ENCODE results near the gene TTF2.

TTF2 gene

GRCh38 chr1:117032681-117033539, 27.2 kb upstream of the TTF2 start:
- peaks cover 5% of the 10 kb centered on the region for H3K4me1 Mint-ChIP-seq (ENCODE audit: low read depth)
- H3K27ac Mint-ChIP-seq: no peak overlapping the region
- H3K36me3 Mint-ChIP-seq (ENCODE audit: low read depth): peaks cover 6% of the 10 kb centered on the region
- intact Hi-C loops (cut with micrococcal nuclease): no loop called here
- no peak overlapping the region for H3K4me3 Mint-ChIP-seq
- no peaks in the 10 kb centered on the region for H3K9me3 Mint-ChIP-seq
- H3K27me3 Mint-ChIP-seq: peaks cover 1% of the 10 kb centered on the region

- Mint-ChIP-seq H3K36me3 (ENCODE audit: low read depth) (peaks cover 6% of the 10 kb centered on the region), H3K4me3 (no peak overlapping the region), H3K9me3 (no peaks in the 10 kb centered on the region), H3K27ac (no peak overlapping the region), H3K4me1 (ENCODE audit: low read depth) (peaks cover 11% of the 10 kb centered on the region), H3K27me3 (peaks cover 1% of the 10 kb centered on the region)
- intact Hi-C loops (cut with micrococcal nuclease): no loop called here
Measured at GRCh38 chr1:117033772-117034171, 26.4 kb upstream of the TTF2 start.

GRCh38 chr1:117034791-117035290, 25.3 kb upstream of the TTF2 start:
- H3K9me3 Mint-ChIP-seq: no peaks in the 10 kb centered on the region
- intact Hi-C loops (cut with micrococcal nuclease): no loop called here
- H3K27me3 Mint-ChIP-seq: peaks cover 1% of the 10 kb centered on the region
- H3K4me1 Mint-ChIP-seq (ENCODE audit: low read depth): peaks cover 12% of the 10 kb centered on the region
- no peak overlapping the region for H3K27ac Mint-ChIP-seq
- H3K36me3 Mint-ChIP-seq (ENCODE audit: low read depth): peaks cover 6% of the 10 kb centered on the region
- no peak overlapping the region for H3K4me3 Mint-ChIP-seq

GRCh38 chr1:117036018-117036461, 24.1 kb upstream of the TTF2 start:
- no peak overlapping the region for H3K27ac Mint-ChIP-seq
- H3K36me3 Mint-ChIP-seq (ENCODE audit: low read depth): no peaks in the 10 kb centered on the region
- H3K4me3 Mint-ChIP-seq: no peak overlapping the region
- no peaks in the 10 kb centered on the region for H3K9me3 Mint-ChIP-seq
- peaks cover 12% of the 10 kb centered on the region for H3K4me1 Mint-ChIP-seq (ENCODE audit: low read depth)
- no peaks in the 10 kb centered on the region for H3K27me3 Mint-ChIP-seq
- intact Hi-C loops (cut with micrococcal nuclease): no loop called here

GRCh38 chr1:117037802-117038201, 22.3 kb upstream of the TTF2 start:
- intact Hi-C loops (cut with micrococcal nuclease): no loop called here
- Mint-ChIP-seq H3K4me3 (no peak overlapping the region), H3K27me3 (no peaks in the 10 kb centered on the region), H3K4me1 (ENCODE audit: low read depth) (peaks cover 10% of the 10 kb centered on the region), H3K36me3 (ENCODE audit: low read depth) (no peaks in the 10 kb centered on the region), H3K9me3 (no peaks in the 10 kb centered on the region), H3K27ac (no peak overlapping the region)

- Mint-ChIP-seq H3K4me3 (no peak overlapping the region), H3K27me3 (no peaks in the 10 kb centered on the region), H3K4me1 (ENCODE audit: low read depth) (peaks cover 7% of the 10 kb centered on the region), H3K36me3 (ENCODE audit: low read depth) (no peaks in the 10 kb centered on the region), H3K27ac (no peak overlapping the region), H3K9me3 (no peaks in the 10 kb centered on the region)
- intact Hi-C loops (cut with micrococcal nuclease): no loop called here
Measured at GRCh38 chr1:117038236-117038635, 21.9 kb upstream of the TTF2 start.

GRCh38 chr1:117044217-117044616, 15.9 kb upstream of the TTF2 start:
- Mint-ChIP-seq H3K4me3 (no peak overlapping the region), H3K27ac (no peak overlapping the region), H3K27me3 (peaks cover 2% of the 10 kb centered on the region), H3K36me3 (ENCODE audit: low read depth) (no peaks in the 10 kb centered on the region), H3K4me1 (ENCODE audit: low read depth) (peaks cover 22% of the 10 kb centered on the region), H3K9me3 (peaks cover 8% of the 10 kb centered on the region)
- intact Hi-C loops (cut with micrococcal nuclease): loop anchor here (10.0 kb wide), 1 partner anchor 79 kb away; no protein-coding TSS in a partner anchor

- Mint-ChIP-seq H3K9me3 (peaks cover 8% of the 10 kb centered on the region), H3K4me3 (no peak overlapping the region), H3K4me1 (ENCODE audit: low read depth) (peaks cover 35% of the 10 kb centered on the region), H3K27me3 (peaks cover 2% of the 10 kb centered on the region), H3K36me3 (ENCODE audit: low read depth) (no peaks in the 10 kb centered on the region), H3K27ac (no peak overlapping the region)
- intact Hi-C loops (cut with micrococcal nuclease): loop anchor here (5.0 to 10.0 kb wide), 2 partner anchors 38 to 81 kb away; no protein-coding TSS in a partner anchor
Measured at GRCh38 chr1:117045644-117046043, 14.5 kb upstream of the TTF2 start.

- no peak overlapping the region for H3K27ac Mint-ChIP-seq
- no peaks in the 10 kb centered on the region for H3K36me3 Mint-ChIP-seq (ENCODE audit: low read depth)
- peaks cover 47% of the 10 kb centered on the region for H3K4me1 Mint-ChIP-seq (ENCODE audit: low read depth)
- peaks cover 8% of the 10 kb centered on the region for H3K9me3 Mint-ChIP-seq
- intact Hi-C loops (cut with micrococcal nuclease): loop anchor here (5.0 to 10.0 kb wide), 2 partner anchors 39 to 82 kb away; no protein-coding TSS in a partner anchor
- H3K4me3 Mint-ChIP-seq: no peak overlapping the region
- peaks cover 2% of the 10 kb centered on the region for H3K27me3 Mint-ChIP-seq
Measured at GRCh38 chr1:117046781-117047180, 13.3 kb upstream of the TTF2 start.

- Mint-ChIP-seq H3K9me3 (peaks cover 8% of the 10 kb centered on the region), H3K27ac (no peak overlapping the region), H3K27me3 (peaks cover 2% of the 10 kb centered on the region), H3K4me3 (no peak overlapping the region), H3K4me1 (ENCODE audit: low read depth) (peaks cover 52% of the 10 kb centered on the region), H3K36me3 (ENCODE audit: low read depth) (no peaks in the 10 kb centered on the region)
- intact Hi-C loops (cut with micrococcal nuclease): loop anchor here (5.0 to 10.0 kb wide), 2 partner anchors 40 to 82 kb away; no protein-coding TSS in a partner anchor
Measured at GRCh38 chr1:117047271-117047670, 12.9 kb upstream of the TTF2 start.

GRCh38 chr1:117049857-117050256, 10.3 kb upstream of the TTF2 start:
- Mint-ChIP-seq H3K4me3 (no peak overlapping the region), H3K27ac (peak overlapping the region; percentile 68), H3K27me3 (no peaks in the 10 kb centered on the region), H3K9me3 (no peaks in the 10 kb centered on the region), H3K4me1 (ENCODE audit: low read depth) (peaks cover 50% of the 10 kb centered on the region), H3K36me3 (ENCODE audit: low read depth) (no peaks in the 10 kb centered on the region)
- intact Hi-C loops (cut with micrococcal nuclease): loop anchor here (5.0 to 10.0 kb wide), 2 partner anchors 43 to 85 kb away; no protein-coding TSS in a partner anchor

GRCh38 chr1:117051224-117052064, 8.7 kb upstream of the TTF2 start:
- peak overlapping the region; percentile 57 for H3K4me3 Mint-ChIP-seq
- no peaks in the 10 kb centered on the region for H3K27me3 Mint-ChIP-seq
- intact Hi-C loops (cut with micrococcal nuclease): no loop called here
- H3K9me3 Mint-ChIP-seq: no peaks in the 10 kb centered on the region
- H3K27ac Mint-ChIP-seq: peak overlapping the region; percentile 68
- H3K4me1 Mint-ChIP-seq (ENCODE audit: low read depth): peaks cover 50% of the 10 kb centered on the region
- no peaks in the 10 kb centered on the region for H3K36me3 Mint-ChIP-seq (ENCODE audit: low read depth)

GRCh38 chr1:117054068-117054467, 6.1 kb upstream of the TTF2 start:
- Mint-ChIP-seq H3K4me3 (no peak overlapping the region), H3K4me1 (ENCODE audit: low read depth) (peaks cover 35% of the 10 kb centered on the region), H3K27me3 (no peaks in the 10 kb centered on the region), H3K9me3 (no peaks in the 10 kb centered on the region), H3K36me3 (ENCODE audit: low read depth) (no peaks in the 10 kb centered on the region), H3K27ac (no peak overlapping the region)
- intact Hi-C loops (cut with micrococcal nuclease): no loop called here

GRCh38 chr1:117058810-117059209, 1.3 kb upstream of the TTF2 start:
- intact Hi-C loops (cut with micrococcal nuclease): loop anchor here (5.0 kb wide), 1 partner anchor 487 kb away; the partner anchor contains the start of gene CD58
- Mint-ChIP-seq H3K9me3 (no peaks in the 10 kb centered on the region), H3K27me3 (no peaks in the 10 kb centered on the region), H3K4me1 (ENCODE audit: low read depth) (peaks cover 15% of the 10 kb centered on the region), H3K36me3 (ENCODE audit: low read depth) (peaks cover 10% of the 10 kb centered on the region), H3K4me3 (no peak overlapping the region), H3K27ac (no peak overlapping the region)

Data from dendritic cell treated with granulocyte-macrophage colony-stimulating factor and Interleukin-4, amounts not matched to agents 40 ng/mL and 50 ng/mL, for 4 days (primary cell).